Globus pallidus (tissue), 1 donor: ENCODE data around the gene TMEM91.
A peak's percentile ranks its signal among the peaks of the same experiment; 100 is the strongest.
"Not testable (repeated sequence)": the region's sequence is repeated elsewhere in the genome, so short reads cannot be mapped to it uniquely, and the experiment has no call there.

Source experiments
- DNase-seq: peaks from one replicate; pipeline ENCODE4 v3.0.0-alpha.2; 2015; ENCODE audit warnings: low spot score

Gene TMEM91

GRCh38 chr19:41353466-41354342 is 22.6 kb upstream of the TMEM91 start, which contains the start of gene TGFB1:
TGFB1 (minus strand) TSS chr19:41353922; CDS start chr19:41353044, 878 bp downstream.
- DNase-seq, result peak; percentile 62

GRCh38 chr19:41354343-41354953 is 21.9 kb upstream of the TMEM91 start:
- DNase-seq, result no peak

- DNase-seq, result no peak
These were observed 21.3 kb upstream of the TMEM91 start for GRCh38 chr19:41355035-41355434.

- DNase-seq, result no peak
These were observed 20.5 kb upstream of the TMEM91 start for GRCh38 chr19:41355802-41356201.

- no peak for DNase-seq
These were observed 19.2 kb upstream of the TMEM91 start for GRCh38 chr19:41356984-41357739.

- no peak for DNase-seq
These were observed 18.6 kb upstream of the TMEM91 start for GRCh38 chr19:41357746-41358145.

- no peak for DNase-seq
These were observed 16.6 kb upstream of the TMEM91 start for GRCh38 chr19:41359741-41360140.

GRCh38 chr19:41362143-41362847 is 14.0 kb upstream of the TMEM91 start:
- DNase-seq, result no peak

- no peak for DNase-seq
These were observed 13.0 kb upstream of the TMEM91 start for GRCh38 chr19:41363371-41363752.

- DNase-seq, result peak; percentile 98
These were observed 12.4 kb upstream of the TMEM91 start, which contains the start of gene B9D2 for GRCh38 chr19:41363753-41364523. B9D2 (minus strand) TSS chr19:41364149; CDS start chr19:41363519, 630 bp downstream.

GRCh38 chr19:41364524-41365391 is 11.6 kb upstream of the TMEM91 start:
- no peak for DNase-seq

- no peak for DNase-seq
These were observed 10.2 kb upstream of the TMEM91 start for GRCh38 chr19:41366089-41366488.

GRCh38 chr19:41367848-41368301 is 8.5 kb upstream of the TMEM91 start:
- DNase-seq, result no peak

- DNase-seq, result no peak
These were observed 6.6 kb upstream of the TMEM91 start for GRCh38 chr19:41369769-41370168.

- DNase-seq, result not testable (repeated sequence)
These were observed 5.2 kb upstream of the TMEM91 start for GRCh38 chr19:41371119-41371518.

- no peak for DNase-seq
These were observed 4.8 kb upstream of the TMEM91 start for GRCh38 chr19:41371541-41371940.

- DNase-seq, result no peak
These were observed 3.8 kb upstream of the TMEM91 start for GRCh38 chr19:41372501-41372900.

- DNase-seq, result peak; percentile 73
These were observed 2.3 kb upstream of the TMEM91 start for GRCh38 chr19:41373993-41374392.

GRCh38 chr19:41376998-41377365 is 649 bp downstream of the TMEM91 start:
- no peak for DNase-seq
